HEK293 (cell line): Measurements from ENCODE around the gene SYCP3.

Experiments used
- CTCF ChIP-seq: fragments of 450-650 bp; formaldehyde crosslinking; IDR thresholded peaks from 2 replicates; pipeline ENCODE4 v1.5.1; 2016; ENCODE audit warnings: missing biosample characterization, missing genetic modification characterization
- ZNF24 ChIP-seq: fragments of 450-650 bp; formaldehyde crosslinking; IDR thresholded peaks from 2 replicates; pipeline ENCODE4 v1.5.1; 2016; ENCODE audit warnings: missing biosample characterization, missing genetic modification characterization
- ZNF274 ChIP-seq, 2 experiments: fragments of 200-500 bp in 1 of 2; fragments of 450-650 bp in 1 of 2; sonication (Bioruptor generic) in 1 of 2; formaldehyde crosslinking in 1 of 2; IDR thresholded peaks; 2 replicates each; pipeline versions ENCODE4 v1.5.1 to v1.6.1; 2014 to 2016; ENCODE audit warnings: borderline replicate concordance in 1 of 2, inconsistent platforms in 1 of 2, low read length in 1 of 2, missing biosample characterization in 1 of 2, missing genetic modification characterization in 1 of 2

GRCh38 chr12:101743242-101743641, 4.0 kb upstream of the SYCP3 start:
- no peak for TF ChIP-seq CTCF (tag by site-specific recombination)
- no peak for TF ChIP-seq ZNF24 (tag by site-specific recombination)
- TF ChIP-seq ZNF274 (IDR thresholded peaks at IDR 0.05; ENCODE audit: low read length): no peak
- TF ChIP-seq ZNF274 (tag by site-specific recombination; IDR thresholded peaks at IDR 0.05; ENCODE audit: borderline replicate concordance): no peak
